ENCODE measurements around the gene EGFL6. TPM values are rescaled to one million over a fixed set of nuclear protein-coding genes. Genes with fewer than 3 reads are reported as not detected.

The EGFL6 gene
- total and polyA plus RNA-seq, 8 donors = 0.02 to 0.28 (median 0.06) TPM; not detected in 3

DNA sequence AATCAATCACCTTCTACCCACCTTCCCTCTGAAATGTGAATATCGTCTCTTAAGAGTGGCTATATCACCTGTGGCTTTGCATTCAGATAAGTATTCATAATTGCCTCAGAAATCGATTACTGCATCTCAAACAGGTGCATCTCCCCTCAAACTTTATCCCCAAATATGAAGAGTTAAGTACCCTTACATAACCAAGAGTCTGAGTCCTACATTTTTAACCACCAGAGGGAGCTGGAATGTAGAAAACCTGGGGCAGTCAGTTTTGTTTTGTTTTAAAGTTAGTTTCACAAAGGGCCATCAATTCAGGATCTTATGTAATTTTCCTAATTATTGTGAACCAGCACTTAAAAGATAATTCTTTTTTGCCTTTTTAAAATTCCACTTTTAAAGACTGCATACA is 89.2 kb downstream of the EGFL6 start:
- DNase-seq (no peak), ATAC-seq (peak; percentile 65 to 90 (median 78)), FAIRE-seq (peak; percentile 99)
- Histone ChIP-seq H3K27ac (peak overlapping the region in 1 of 4 donors; percentile 17), H3K4me1 (peaks cover 0 to 8% (median 0%) of the 10 kb centered on the region in 3 donors), H3K36me3 (peaks cover 0 to 8% (median 0%) of the 10 kb centered on the region in 3 donors), H3K27me3 (no peaks in the 10 kb centered on the region), H3K4me3 (no peak overlapping the region), H3K9me3 (no peaks in the 10 kb centered on the region)
- 4 to 9% methylated on average over 2 of the region's 2 CpGs for WGBS, 2 donors
- TF ChIP-seq, protein P1, sequence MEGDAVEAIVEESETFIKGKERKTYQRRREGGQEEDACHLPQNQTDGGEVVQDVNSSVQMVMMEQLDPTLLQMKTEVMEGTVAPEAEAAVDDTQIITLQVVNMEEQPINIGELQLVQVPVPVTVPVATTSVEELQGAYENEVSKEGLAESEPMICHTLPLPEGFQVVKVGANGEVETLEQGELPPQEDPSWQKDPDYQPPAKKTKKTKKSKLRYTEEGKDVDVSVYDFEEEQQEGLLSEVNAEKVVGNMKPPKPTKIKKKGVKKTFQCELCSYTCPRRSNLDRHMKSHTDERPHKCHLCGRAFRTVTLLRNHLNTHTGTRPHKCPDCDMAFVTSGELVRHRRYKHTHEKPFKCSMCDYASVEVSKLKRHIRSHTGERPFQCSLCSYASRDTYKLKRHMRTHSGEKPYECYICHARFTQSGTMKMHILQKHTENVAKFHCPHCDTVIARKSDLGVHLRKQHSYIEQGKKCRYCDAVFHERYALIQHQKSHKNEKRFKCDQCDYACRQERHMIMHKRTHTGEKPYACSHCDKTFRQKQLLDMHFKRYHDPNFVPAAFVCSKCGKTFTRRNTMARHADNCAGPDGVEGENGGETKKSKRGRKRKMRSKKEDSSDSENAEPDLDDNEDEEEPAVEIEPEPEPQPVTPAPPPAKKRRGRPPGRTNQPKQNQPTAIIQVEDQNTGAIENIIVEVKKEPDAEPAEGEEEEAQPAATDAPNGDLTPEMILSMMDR (IDR thresholded peaks at IDR 0.05) = peak; percentile 30 to 70 (median 45)
- intact Hi-C loops (cut with DNase I) = loop anchor here in 1 of 3 donors (10.0 kb wide), 1 partner anchor 86 kb away; no protein-coding TSS in a partner anchor

DNA sequence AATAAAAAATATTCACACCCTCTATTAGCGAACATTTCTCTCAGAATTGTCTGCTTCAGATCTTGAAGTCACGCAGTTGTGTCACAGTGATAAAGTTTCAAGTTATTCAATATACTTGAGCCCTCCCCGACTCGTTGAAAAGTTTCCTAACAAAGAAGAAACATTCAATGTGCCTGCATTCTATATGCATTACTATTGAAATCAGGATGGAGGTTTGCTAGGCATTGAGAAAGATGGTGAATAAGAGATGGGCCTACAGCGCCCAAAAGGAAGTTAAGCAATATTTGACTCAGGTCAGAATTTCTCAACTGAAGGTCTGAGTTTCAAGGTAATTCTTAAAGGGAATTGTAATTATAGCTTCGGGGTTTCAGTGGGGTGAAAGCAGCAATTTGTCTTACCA is 89.7 kb downstream of the EGFL6 start:
- Histone ChIP-seq H3K9me3 (no peaks in the 10 kb centered on the region), H3K27me3 (no peaks in the 10 kb centered on the region), H3K4me1 (peaks cover 0 to 4% (median 0%) of the 10 kb centered on the region in 3 donors), H3K36me3 (peaks cover 0 to 9% (median 0%) of the 10 kb centered on the region in 3 donors), H3K27ac (peak overlapping the region in 1 of 4 donors; percentile 17), H3K4me3 (no peak overlapping the region)
- FAIRE-seq (peak; percentile 20), DNase-seq (no peak), ATAC-seq (peak in 2 of 4 donors; percentile 12 to 20)
- intact Hi-C loops (cut with DNase I) = loop anchor here in 1 of 3 donors (10.0 kb wide), 1 partner anchor 86 kb away; no protein-coding TSS in a partner anchor
- WGBS, 2 donors = 28 to 53% methylated on average over 6 of the region's 6 CpGs
- TF ChIP-seq, protein P1 (IDR thresholded peaks at IDR 0.05) = no peak

DNA sequence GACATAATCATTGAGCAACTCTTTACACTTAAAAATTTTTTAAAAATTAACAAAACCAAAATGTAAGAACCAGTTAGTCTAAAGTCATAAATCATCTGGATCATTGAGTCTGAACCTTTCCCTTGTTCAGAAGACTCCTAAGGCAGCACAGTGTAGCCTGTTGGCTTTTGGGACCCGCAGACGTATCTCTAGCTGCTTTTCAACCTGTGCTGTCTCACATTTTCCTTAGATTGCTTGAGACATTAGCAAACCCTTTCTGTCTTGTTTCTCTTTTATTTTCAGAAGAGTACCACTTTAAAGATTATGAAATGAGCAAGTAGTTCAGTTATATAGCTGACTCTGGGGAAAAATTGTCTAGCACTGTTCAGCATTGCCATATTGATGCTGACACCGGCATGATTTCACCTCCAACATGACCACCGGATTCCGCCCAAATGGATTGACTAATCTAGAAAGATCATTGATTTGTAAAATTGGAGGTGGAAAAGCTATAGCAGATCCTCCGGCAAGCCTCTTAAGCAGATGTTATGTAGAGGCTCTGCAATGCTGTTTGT is 92.4 kb downstream of the EGFL6 start:
- 74 to 89% methylated on average over 6 of the region's 6 CpGs for WGBS, 2 donors
- intact Hi-C loops (cut with DNase I) = loop anchor here in 2 of 3 donors (5.0 to 10.0 kb wide), 2 partner anchors 370 to 373 kb away; no protein-coding TSS in a partner anchor
- Histone ChIP-seq H3K9me3 (no peaks in the 10 kb centered on the region), H3K4me3 (no peak overlapping the region), H3K4me1 (peaks cover 0 to under 1% (median 0%) of the 10 kb centered on the region in 3 donors), H3K27me3 (no peaks in the 10 kb centered on the region), H3K36me3 (peaks cover 0 to 9% (median 0%) of the 10 kb centered on the region in 3 donors), H3K27ac (no peak overlapping the region)
- DNase-seq (no peak), ATAC-seq (no peak), FAIRE-seq (no peak)
- TF ChIP-seq, protein P1 (IDR thresholded peaks at IDR 0.05) = no peak

DNA sequence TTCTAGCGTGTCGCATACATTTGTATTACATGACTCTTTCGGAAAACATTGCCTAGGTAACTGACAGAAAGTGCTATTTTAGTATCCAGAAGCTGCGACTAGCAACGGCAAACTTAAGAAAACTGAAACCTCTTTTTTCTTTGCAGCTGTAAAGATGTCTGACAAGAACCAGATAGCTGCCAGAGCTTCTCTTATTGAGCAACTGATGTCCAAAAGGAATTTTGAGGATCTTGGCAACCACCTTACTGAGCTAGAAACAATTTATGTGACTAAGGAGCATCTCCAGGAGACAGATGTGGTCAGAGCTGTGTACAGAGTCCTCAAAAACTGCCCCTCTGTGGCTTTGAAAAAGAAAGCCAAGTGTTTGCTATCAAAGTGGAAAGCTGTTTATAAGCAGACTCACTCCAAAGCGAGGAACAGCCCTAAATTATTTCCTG is 93.0 kb downstream of the EGFL6 start:
- no peak for DNase-seq
- FAIRE-seq = peak; percentile 77
- no peak overlapping the region for H3K4me3 ChIP-seq

More for the DNA sequence above, 93.0 kb downstream of the EGFL6 start:
- H3K27me3 ChIP-seq = no peaks in the 10 kb centered on the region
- no peaks in the 10 kb centered on the region for H3K9me3 ChIP-seq
- ATAC-seq = peak in 2 of 4 donors; percentile 14 to 21
- intact Hi-C loops (cut with DNase I) = loop anchor here in 2 of 3 donors (5.0 to 10.0 kb wide), 2 partner anchors 370 to 372 kb away; no protein-coding TSS in a partner anchor
- 81 to 89% methylated on average over 6 of the region's 6 CpGs for WGBS, 2 donors
- TF ChIP-seq, protein P1 (IDR thresholded peaks at IDR 0.05) = no peak
- peaks cover 0 to 4% (median 0%) of the 10 kb centered on the region in 3 donors for H3K4me1 ChIP-seq
- H3K36me3 ChIP-seq = peaks cover 0 to 9% (median 0%) of the 10 kb centered on the region in 3 donors
- H3K27ac ChIP-seq = no peak overlapping the region
